Neural cell (in vitro differentiated cells): Measurements from ENCODE around the gene FGD5. TPM values are rescaled to one million over a fixed set of nuclear protein-coding genes. Genes with fewer than 3 reads are reported as not detected.

Experiments used
- H2AFZ ChIP-seq: fragments of 200-600, 300-800 bp; sonication (generic), shearing (Covaris generic); 2 replicates; pipeline ENCODE4 v1.6.0; 2014; ENCODE audit warnings: low read depth, mild to moderate bottlenecking, antibody characterized with exemption, low read length, moderate library complexity
- H3F3A ChIP-seq: fragments of 200-600 bp; shearing (Covaris generic); 2 replicates; pipeline ENCODE4 v1.6.1; 2016; ENCODE audit warnings: mild to moderate bottlenecking, moderate library complexity, mixed read lengths, antibody characterized with exemption, low read length; ENCODE audit not compliant: insufficient read depth, poor library complexity, severe bottlenecking
- H3K27ac ChIP-seq: fragments of 200-600, 300-800 bp; sonication (generic), shearing (Covaris generic); 2 replicates; pipeline ENCODE4 v1.5.1; 2014; ENCODE audit warnings: mild to moderate bottlenecking, low read length, moderate library complexity
- H3K27me3 ChIP-seq: fragments of 300-800, 200-600 bp; sonication (generic), shearing (Covaris generic); 2 replicates; pipeline ENCODE4 v1.6.0; 2014; ENCODE audit warnings: mild to moderate bottlenecking, low read depth, low read length, moderate library complexity; ENCODE audit not compliant: insufficient read depth
- H3K36me3 ChIP-seq: fragments of 300-800, 200-600 bp; sonication (generic), shearing (Covaris generic); 2 replicates; pipeline ENCODE4 v1.5.1; 2014; ENCODE audit warnings: mild to moderate bottlenecking, antibody characterized with exemption, low read length, moderate library complexity; ENCODE audit not compliant: insufficient read depth
- H3K4me2 ChIP-seq: fragments of 300-800, 200-600 bp; sonication (generic), shearing (Covaris generic); 2 replicates; pipeline ENCODE4 v1.6.0; 2014; ENCODE audit warnings: mild to moderate bottlenecking, low read length
- H3K4me3 ChIP-seq: fragments of 300-800, 200-600 bp; sonication (generic), shearing (Covaris generic); 2 replicates; pipeline ENCODE4 v1.5.1; 2014; ENCODE audit warnings: mild to moderate bottlenecking, low read length, moderate library complexity
- H3K79me2 ChIP-seq: fragments of 200-600 bp; shearing (Covaris generic); replicated peaks from 2 replicates; pipeline ENCODE4 v1.6.0; 2014; ENCODE audit warnings: mild to moderate bottlenecking, low read length, moderate library complexity; ENCODE audit not compliant: insufficient read depth
- H3K9ac ChIP-seq: fragments of 300-800, 200-600 bp; sonication (generic), shearing (Covaris generic); 2 replicates; pipeline ENCODE4 v1.6.1; 2016; ENCODE audit warnings: mild to moderate bottlenecking, low read length, mixed read lengths
- H3K9me2 ChIP-seq: fragments of 200-600 bp; shearing (Covaris generic); 2 replicates; pipeline ENCODE4 v1.6.1; 2016; ENCODE audit warnings: mild to moderate bottlenecking, low read length, mixed read lengths; ENCODE audit not compliant: insufficient read depth
- H3K9me3 ChIP-seq: fragments of 200-600, 300-800 bp; sonication (generic), shearing (Covaris generic); 2 replicates; pipeline ENCODE4 v1.6.1; 2016; ENCODE audit warnings: mild to moderate bottlenecking, mixed run types, low read length, moderate library complexity, mixed read lengths
- H4K20me1 ChIP-seq: fragments of 200-600 bp; shearing (Covaris generic); 2 replicates; pipeline ENCODE4 v1.6.1; 2016; ENCODE audit warnings: mild to moderate bottlenecking, mixed run types; ENCODE audit not compliant: insufficient read depth
- EP300 ChIP-seq: fragments of 450-650 bp; conservative IDR thresholded peaks from 2 replicates; pipeline ENCODE4 v1.6.1; 2014; ENCODE audit warnings: antibody characterized with exemption, mild to moderate bottlenecking, moderate library complexity; ENCODE audit not compliant: poor library complexity, severe bottlenecking
- EZH2 ChIP-seq: fragments of 200-600, 300-800 bp; shearing (Covaris generic), sonication (generic); IDR thresholded peaks from 2 replicates; pipeline ENCODE4 v1.6.1; 2014; ENCODE audit warnings: antibody characterized with exemption, low read length, borderline replicate concordance, mild to moderate bottlenecking; ENCODE audit not compliant: insufficient read depth, poor library complexity, severe bottlenecking
- MXI1 ChIP-seq: fragments of 450-650 bp; conservative IDR thresholded peaks from 2 replicates; pipeline ENCODE4 v1.6.1; 2014; ENCODE audit warnings: antibody characterized with exemption, mild to moderate bottlenecking; ENCODE audit not compliant: poor library complexity, severe bottlenecking
- POLR2AphosphoS5 ChIP-seq: IDR thresholded peaks from 2 replicates; pipeline ENCODE4 v1.6.1; 2012
- RAD21 ChIP-seq: fragments of 450-650 bp; conservative IDR thresholded peaks from 2 replicates; pipeline ENCODE4 v1.6.1; 2014; ENCODE audit warnings: antibody characterized with exemption, mild to moderate bottlenecking, moderate library complexity
- SMC3 ChIP-seq: fragments of 450-650 bp; conservative IDR thresholded peaks from 2 replicates; pipeline ENCODE4 v1.6.1; 2014; ENCODE audit warnings: antibody characterized with exemption, mild to moderate bottlenecking, moderate library complexity; ENCODE audit not compliant: poor library complexity
- TAF1 ChIP-seq: IDR thresholded peaks from 2 replicates; pipeline ENCODE4 v1.6.1; 2012; ENCODE audit warnings: low read depth
- polyA plus RNA-seq: library from polyadenylated mRNA; depleted of rRNA; stranded (reverse); fragments of >200 nt; gene quantifications from 2 replicates; pipeline ENCODE4 v1.2.3, GENCODE V29; 2014
- TF ChIP-seq, protein P1 (sequence below): fragments of 450-650 bp; IDR thresholded peaks from 2 replicates; pipeline ENCODE4 v1.5.1; 2014; ENCODE audit warnings: antibody characterized with exemption, mild to moderate bottlenecking, moderate library complexity; ENCODE audit not compliant: poor library complexity, severe bottlenecking
- TF ChIP-seq, protein P2 (sequence below): IDR thresholded peaks from 2 replicates; pipeline ENCODE4 v1.6.1; 2012; ENCODE audit warnings: borderline replicate concordance

Gene FGD5
- polyA plus RNA-seq, 1 donor from 2014 or later: not detected

DNA sequence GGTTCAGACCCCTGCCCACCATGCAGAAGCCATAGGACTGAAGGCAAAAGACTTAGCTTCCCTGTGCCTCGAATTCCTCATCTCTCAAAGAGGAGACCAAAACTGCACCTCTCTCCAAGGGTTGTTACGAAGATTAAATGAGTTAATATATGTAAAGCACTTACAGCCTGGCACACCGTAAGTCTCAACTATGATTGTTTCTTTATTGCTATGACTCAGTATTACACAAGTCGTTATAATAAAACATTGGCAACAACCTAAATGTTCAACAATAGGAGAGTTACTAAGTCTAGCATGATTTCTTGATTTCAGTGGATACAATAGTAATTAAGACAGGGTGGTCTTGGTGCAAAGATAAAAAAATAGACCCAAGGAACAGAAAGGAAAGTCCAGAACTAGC, 19.6 kb upstream of the FGD5 start (continued):
- no peak for TF ChIP-seq SMC3

DNA sequence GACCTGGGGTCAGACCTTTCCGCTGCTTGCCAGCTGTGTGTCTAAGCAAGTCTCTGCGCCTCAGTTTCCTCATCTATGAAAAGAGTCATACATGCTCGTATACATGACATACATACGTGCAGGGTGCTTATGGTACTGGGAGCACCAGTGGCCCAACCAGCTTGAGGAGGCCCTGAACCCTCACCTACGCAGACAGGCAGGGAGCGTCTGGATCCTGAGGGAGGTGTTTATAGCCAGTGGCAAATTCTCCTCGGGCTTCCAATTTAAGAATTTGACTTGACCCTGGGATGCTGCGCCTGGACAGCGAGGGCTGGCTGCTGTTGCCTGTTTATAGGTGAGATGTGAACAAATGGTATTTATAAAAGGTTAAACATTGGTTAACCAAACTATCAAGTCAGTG, 17.7 kb upstream of the FGD5 start:
- TF ChIP-seq EP300: no peak
- TF ChIP-seq TAF1: no peak
- no peak for TF ChIP-seq EZH2
- no peak for TF ChIP-seq POLR2AphosphoS5
- no peak for TF ChIP-seq MXI1
- no peak for TF ChIP-seq RAD21
- TF ChIP-seq, protein P1, sequence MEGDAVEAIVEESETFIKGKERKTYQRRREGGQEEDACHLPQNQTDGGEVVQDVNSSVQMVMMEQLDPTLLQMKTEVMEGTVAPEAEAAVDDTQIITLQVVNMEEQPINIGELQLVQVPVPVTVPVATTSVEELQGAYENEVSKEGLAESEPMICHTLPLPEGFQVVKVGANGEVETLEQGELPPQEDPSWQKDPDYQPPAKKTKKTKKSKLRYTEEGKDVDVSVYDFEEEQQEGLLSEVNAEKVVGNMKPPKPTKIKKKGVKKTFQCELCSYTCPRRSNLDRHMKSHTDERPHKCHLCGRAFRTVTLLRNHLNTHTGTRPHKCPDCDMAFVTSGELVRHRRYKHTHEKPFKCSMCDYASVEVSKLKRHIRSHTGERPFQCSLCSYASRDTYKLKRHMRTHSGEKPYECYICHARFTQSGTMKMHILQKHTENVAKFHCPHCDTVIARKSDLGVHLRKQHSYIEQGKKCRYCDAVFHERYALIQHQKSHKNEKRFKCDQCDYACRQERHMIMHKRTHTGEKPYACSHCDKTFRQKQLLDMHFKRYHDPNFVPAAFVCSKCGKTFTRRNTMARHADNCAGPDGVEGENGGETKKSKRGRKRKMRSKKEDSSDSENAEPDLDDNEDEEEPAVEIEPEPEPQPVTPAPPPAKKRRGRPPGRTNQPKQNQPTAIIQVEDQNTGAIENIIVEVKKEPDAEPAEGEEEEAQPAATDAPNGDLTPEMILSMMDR: no peak
- TF ChIP-seq, protein P2, sequence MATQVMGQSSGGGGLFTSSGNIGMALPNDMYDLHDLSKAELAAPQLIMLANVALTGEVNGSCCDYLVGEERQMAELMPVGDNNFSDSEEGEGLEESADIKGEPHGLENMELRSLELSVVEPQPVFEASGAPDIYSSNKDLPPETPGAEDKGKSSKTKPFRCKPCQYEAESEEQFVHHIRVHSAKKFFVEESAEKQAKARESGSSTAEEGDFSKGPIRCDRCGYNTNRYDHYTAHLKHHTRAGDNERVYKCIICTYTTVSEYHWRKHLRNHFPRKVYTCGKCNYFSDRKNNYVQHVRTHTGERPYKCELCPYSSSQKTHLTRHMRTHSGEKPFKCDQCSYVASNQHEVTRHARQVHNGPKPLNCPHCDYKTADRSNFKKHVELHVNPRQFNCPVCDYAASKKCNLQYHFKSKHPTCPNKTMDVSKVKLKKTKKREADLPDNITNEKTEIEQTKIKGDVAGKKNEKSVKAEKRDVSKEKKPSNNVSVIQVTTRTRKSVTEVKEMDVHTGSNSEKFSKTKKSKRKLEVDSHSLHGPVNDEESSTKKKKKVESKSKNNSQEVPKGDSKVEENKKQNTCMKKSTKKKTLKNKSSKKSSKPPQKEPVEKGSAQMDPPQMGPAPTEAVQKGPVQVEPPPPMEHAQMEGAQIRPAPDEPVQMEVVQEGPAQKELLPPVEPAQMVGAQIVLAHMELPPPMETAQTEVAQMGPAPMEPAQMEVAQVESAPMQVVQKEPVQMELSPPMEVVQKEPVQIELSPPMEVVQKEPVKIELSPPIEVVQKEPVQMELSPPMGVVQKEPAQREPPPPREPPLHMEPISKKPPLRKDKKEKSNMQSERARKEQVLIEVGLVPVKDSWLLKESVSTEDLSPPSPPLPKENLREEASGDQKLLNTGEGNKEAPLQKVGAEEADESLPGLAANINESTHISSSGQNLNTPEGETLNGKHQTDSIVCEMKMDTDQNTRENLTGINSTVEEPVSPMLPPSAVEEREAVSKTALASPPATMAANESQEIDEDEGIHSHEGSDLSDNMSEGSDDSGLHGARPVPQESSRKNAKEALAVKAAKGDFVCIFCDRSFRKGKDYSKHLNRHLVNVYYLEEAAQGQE: no peak
- H3K36me3 ChIP-seq: no peaks in the 10 kb centered on the region
- no peaks in the 10 kb centered on the region for H3K9me2 ChIP-seq
- H2AFZ ChIP-seq: no peak overlapping the region
- no peaks in the 10 kb centered on the region for H3F3A ChIP-seq
- no peak overlapping the region for H3K4me2 ChIP-seq
- H3K9ac ChIP-seq: no peak overlapping the region
- no peaks in the 10 kb centered on the region for H4K20me1 ChIP-seq
- H3K27me3 ChIP-seq: no peaks in the 10 kb centered on the region
- H3K9me3 ChIP-seq: peaks cover 11% of the 10 kb centered on the region
- H3K27ac ChIP-seq: no peak overlapping the region
- no peak overlapping the region for H3K4me3 ChIP-seq
- no peaks in the 10 kb centered on the region for H3K79me2 ChIP-seq

DNA sequence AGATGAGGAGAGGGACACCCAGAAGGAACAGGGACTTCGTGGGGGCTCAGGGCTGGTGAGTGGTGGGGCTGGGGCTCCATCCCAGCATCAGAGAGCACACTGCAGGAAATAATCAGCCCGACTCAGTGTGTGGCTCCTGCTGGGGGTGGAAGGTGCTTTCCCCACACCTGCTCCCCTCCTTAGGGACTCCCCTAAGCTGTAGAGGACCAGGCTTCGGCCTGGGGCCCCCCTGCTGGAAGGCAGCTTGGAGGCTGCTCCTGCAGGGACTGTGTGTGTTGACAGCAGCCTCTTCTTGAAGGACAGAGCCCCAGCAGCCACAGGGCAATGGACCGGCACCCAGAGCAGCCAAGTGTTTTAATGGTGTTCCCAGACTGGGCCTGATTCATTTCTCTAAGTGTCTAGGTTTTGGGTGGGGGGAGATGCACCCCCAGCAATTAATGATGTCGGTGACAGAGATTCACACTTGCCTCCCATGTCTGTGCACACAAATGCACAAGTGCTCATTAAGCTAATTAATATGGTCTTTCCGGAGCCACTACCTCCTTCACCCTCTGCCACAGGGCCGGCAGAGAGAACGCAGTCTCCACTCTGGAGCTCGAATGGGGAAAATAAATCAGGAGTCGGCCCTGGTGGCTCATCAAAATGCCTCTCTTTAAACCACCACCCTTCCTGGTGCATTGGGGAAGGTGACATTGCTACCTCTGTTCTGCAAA, 16.9 kb upstream of the FGD5 start:
- Histone ChIP-seq H3K9ac (no peak overlapping the region), H3K27me3 (no peaks in the 10 kb centered on the region), H3K4me2 (no peak overlapping the region), H3K9me3 (peaks cover 11% of the 10 kb centered on the region), H3K27ac (no peak overlapping the region), H3F3A (no peaks in the 10 kb centered on the region), H3K36me3 (no peaks in the 10 kb centered on the region), H3K4me3 (no peak overlapping the region), H2AFZ (no peak overlapping the region), H3K79me2 (no peaks in the 10 kb centered on the region), H3K9me2 (no peaks in the 10 kb centered on the region), H4K20me1 (no peaks in the 10 kb centered on the region)
- TF ChIP-seq POLR2AphosphoS5: no peak
- TF ChIP-seq, protein P2: no peak
- no peak for TF ChIP-seq EZH2
- TF ChIP-seq EP300: no peak
- no peak for TF ChIP-seq TAF1
